SK-N-SH (cell line): ENCODE data around the gene CASZ1. TPM values are rescaled to one million over a fixed set of nuclear protein-coding genes. Genes with fewer than 3 reads are reported as not detected.
A peak's percentile ranks its signal among the peaks of the same experiment; 100 is the strongest.

Source experiments
- EP300 ChIP-seq, 2 experiments: IDR thresholded peaks; 2 replicates each; pipeline versions ENCODE4 v1.4.0 to v1.6.1; 2012; ENCODE audit warnings: borderline replicate concordance in 1 of 2, low read depth in 1 of 2, low read length in 1 of 2
- EZH2phosphoT487 ChIP-seq: fragments of 200-600 bp; sonication (generic); IDR thresholded peaks from 2 replicates; pipeline ENCODE4 v1.6.1; 2017; ENCODE audit warnings: low read depth, mixed run types, mild to moderate bottlenecking, antibody characterized with exemption, moderate library complexity, borderline replicate concordance
- GABPA ChIP-seq: IDR thresholded peaks from 2 replicates; pipeline ENCODE4 v1.4.0; 2012; ENCODE audit warnings: low read depth, mild to moderate bottlenecking
- JUND ChIP-seq: IDR thresholded peaks from 2 replicates; pipeline ENCODE4 v1.4.0; 2012
- MEF2A ChIP-seq: IDR thresholded peaks from 2 replicates; pipeline ENCODE4 v1.4.0; 2012; ENCODE audit warnings: low read depth, borderline replicate concordance
- POLR2AphosphoS5 ChIP-seq: IDR thresholded peaks from 2 replicates; pipeline ENCODE4 v1.6.1; 2012; ENCODE audit warnings: low read depth, low read length
- RFX5 ChIP-seq: IDR thresholded peaks from 2 replicates; pipeline ENCODE4 v1.6.1; 2012; ENCODE audit warnings: mild to moderate bottlenecking, improper control_type of control experiment, low read length
- SIN3A ChIP-seq: IDR thresholded peaks from 2 replicates; pipeline ENCODE4 v1.6.1; 2012; ENCODE audit warnings: low read depth, mild to moderate bottlenecking, low read length, moderate library complexity, borderline replicate concordance
- TEAD4 ChIP-seq: IDR thresholded peaks from 2 replicates; pipeline ENCODE4 v1.4.0; 2012; ENCODE audit warnings: mild to moderate bottlenecking, borderline replicate concordance; ENCODE audit not compliant: insufficient read depth
- YY1 ChIP-seq: IDR thresholded peaks from 2 replicates; pipeline ENCODE4 v1.4.0; 2012; ENCODE audit warnings: low read depth, mild to moderate bottlenecking
- polyA plus RNA-seq, 3 experiments: library from polyadenylated mRNA; depleted of rRNA; stranded (reverse); fragments of >200 nt; gene quantifications; 2 replicates each; pipeline ENCODE4 v1.2.3, GENCODE V29; 2012
- TF ChIP-seq, protein P1 (sequence below): fragments of 200-600 bp; sonication (generic); IDR thresholded peaks from 2 replicates; pipeline ENCODE4 v1.6.1; 2017; ENCODE audit warnings: antibody characterized with exemption, mild to moderate bottlenecking, moderate library complexity
- TF ChIP-seq, protein P2 (sequence below): IDR thresholded peaks from 2 replicates; pipeline ENCODE4 v1.4.0; 2012; ENCODE audit warnings: low read depth, borderline replicate concordance
- TF ChIP-seq, protein P3 (sequence below): IDR thresholded peaks from 2 replicates; pipeline ENCODE4; 2012
- TF ChIP-seq, protein P4 (sequence below): IDR thresholded peaks from 2 replicates; pipeline ENCODE4 v1.6.1; 2012; ENCODE audit warnings: mild to moderate bottlenecking, low read depth, low read length, moderate library complexity

Gene CASZ1
- polyA plus RNA-seq, 1 of the 3 experiments (the other 2 are of a cell fraction) = 0.51 TPM

DNA sequence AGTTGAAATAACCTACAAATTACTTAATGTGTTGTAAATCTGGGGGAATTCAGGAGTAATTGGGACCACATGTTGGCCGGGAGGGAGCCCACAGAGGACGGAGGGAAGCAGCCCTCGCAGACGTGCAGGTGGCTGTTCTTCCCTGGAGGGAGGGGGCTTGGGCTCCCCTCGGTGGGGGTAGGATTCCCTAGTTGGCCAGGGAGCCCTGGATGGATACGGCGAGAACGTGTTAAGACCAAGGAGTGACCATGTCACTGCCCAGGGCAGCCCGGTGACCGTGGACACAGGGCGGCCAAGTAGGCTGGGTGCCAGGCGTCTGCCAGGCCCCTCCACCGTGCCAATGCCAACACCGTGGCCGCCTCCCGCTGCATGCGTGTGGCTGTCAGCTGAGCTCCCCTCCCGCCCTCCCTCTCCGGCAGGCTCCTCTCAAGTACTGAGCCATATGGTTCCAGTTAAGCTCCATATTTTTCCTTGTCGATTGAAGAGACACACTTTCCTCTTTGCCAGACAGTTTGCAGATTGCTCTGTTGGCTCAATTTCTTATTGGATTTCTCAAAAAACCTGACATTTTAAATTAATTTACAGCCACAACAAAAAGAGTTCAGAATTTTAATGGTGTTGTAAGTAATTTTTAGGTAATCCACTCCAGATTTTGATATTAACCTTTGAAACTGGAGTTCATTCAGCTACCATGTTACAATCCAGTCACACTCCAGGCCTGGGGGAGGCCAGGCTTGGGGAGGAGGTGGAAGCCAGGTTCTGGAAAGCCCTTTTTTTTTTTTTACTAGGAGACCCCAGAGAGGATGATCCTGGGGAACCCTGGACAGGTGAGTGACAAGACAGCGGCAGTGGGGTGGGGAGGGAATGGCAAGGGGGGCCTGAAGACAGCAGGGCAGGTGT is 71.2 kb downstream of the CASZ1 start (continued):
- TF ChIP-seq, protein P1, sequence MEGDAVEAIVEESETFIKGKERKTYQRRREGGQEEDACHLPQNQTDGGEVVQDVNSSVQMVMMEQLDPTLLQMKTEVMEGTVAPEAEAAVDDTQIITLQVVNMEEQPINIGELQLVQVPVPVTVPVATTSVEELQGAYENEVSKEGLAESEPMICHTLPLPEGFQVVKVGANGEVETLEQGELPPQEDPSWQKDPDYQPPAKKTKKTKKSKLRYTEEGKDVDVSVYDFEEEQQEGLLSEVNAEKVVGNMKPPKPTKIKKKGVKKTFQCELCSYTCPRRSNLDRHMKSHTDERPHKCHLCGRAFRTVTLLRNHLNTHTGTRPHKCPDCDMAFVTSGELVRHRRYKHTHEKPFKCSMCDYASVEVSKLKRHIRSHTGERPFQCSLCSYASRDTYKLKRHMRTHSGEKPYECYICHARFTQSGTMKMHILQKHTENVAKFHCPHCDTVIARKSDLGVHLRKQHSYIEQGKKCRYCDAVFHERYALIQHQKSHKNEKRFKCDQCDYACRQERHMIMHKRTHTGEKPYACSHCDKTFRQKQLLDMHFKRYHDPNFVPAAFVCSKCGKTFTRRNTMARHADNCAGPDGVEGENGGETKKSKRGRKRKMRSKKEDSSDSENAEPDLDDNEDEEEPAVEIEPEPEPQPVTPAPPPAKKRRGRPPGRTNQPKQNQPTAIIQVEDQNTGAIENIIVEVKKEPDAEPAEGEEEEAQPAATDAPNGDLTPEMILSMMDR = no peak
- TF ChIP-seq YY1 = no peak
- TF ChIP-seq RFX5 = 0 out of 2 replicates have a peak, but pooled peaks have one; percentile 8
- TF ChIP-seq SIN3A = no peak
- TF ChIP-seq, protein P2, sequence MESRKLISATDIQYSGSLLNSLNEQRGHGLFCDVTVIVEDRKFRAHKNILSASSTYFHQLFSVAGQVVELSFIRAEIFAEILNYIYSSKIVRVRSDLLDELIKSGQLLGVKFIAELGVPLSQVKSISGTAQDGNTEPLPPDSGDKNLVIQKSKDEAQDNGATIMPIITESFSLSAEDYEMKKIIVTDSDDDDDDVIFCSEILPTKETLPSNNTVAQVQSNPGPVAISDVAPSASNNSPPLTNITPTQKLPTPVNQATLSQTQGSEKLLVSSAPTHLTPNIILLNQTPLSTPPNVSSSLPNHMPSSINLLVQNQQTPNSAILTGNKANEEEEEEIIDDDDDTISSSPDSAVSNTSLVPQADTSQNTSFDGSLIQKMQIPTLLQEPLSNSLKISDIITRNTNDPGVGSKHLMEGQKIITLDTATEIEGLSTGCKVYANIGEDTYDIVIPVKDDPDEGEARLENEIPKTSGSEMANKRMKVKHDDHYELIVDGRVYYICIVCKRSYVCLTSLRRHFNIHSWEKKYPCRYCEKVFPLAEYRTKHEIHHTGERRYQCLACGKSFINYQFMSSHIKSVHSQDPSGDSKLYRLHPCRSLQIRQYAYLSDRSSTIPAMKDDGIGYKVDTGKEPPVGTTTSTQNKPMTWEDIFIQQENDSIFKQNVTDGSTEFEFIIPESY = no peak
- TF ChIP-seq JUND = no peak
- TF ChIP-seq, protein P3, sequence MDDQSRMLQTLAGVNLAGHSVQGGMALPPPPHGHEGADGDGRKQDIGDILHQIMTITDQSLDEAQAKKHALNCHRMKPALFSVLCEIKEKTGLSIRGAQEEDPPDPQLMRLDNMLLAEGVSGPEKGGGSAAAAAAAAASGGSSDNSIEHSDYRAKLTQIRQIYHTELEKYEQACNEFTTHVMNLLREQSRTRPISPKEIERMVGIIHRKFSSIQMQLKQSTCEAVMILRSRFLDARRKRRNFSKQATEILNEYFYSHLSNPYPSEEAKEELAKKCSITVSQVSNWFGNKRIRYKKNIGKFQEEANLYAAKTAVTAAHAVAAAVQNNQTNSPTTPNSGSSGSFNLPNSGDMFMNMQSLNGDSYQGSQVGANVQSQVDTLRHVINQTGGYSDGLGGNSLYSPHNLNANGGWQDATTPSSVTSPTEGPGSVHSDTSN = peak; percentile 81
- 0 out of 2 replicates have a peak, but pooled peaks have one; percentile 51 for TF ChIP-seq TEAD4
- peak in 1 of 2 experiments; percentile 88; a peak in 2 of 4 replicates for TF ChIP-seq EP300 (IDR thresholded peaks at IDR 0.05; ENCODE audit: borderline replicate concordance in 1 of 2, low read depth in 1 of 2, low read length in 1 of 2)
- TF ChIP-seq, protein P4, sequence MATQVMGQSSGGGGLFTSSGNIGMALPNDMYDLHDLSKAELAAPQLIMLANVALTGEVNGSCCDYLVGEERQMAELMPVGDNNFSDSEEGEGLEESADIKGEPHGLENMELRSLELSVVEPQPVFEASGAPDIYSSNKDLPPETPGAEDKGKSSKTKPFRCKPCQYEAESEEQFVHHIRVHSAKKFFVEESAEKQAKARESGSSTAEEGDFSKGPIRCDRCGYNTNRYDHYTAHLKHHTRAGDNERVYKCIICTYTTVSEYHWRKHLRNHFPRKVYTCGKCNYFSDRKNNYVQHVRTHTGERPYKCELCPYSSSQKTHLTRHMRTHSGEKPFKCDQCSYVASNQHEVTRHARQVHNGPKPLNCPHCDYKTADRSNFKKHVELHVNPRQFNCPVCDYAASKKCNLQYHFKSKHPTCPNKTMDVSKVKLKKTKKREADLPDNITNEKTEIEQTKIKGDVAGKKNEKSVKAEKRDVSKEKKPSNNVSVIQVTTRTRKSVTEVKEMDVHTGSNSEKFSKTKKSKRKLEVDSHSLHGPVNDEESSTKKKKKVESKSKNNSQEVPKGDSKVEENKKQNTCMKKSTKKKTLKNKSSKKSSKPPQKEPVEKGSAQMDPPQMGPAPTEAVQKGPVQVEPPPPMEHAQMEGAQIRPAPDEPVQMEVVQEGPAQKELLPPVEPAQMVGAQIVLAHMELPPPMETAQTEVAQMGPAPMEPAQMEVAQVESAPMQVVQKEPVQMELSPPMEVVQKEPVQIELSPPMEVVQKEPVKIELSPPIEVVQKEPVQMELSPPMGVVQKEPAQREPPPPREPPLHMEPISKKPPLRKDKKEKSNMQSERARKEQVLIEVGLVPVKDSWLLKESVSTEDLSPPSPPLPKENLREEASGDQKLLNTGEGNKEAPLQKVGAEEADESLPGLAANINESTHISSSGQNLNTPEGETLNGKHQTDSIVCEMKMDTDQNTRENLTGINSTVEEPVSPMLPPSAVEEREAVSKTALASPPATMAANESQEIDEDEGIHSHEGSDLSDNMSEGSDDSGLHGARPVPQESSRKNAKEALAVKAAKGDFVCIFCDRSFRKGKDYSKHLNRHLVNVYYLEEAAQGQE = no peak
- no peak for TF ChIP-seq EZH2phosphoT487
- TF ChIP-seq MEF2A = no peak
- TF ChIP-seq POLR2AphosphoS5 = peak; percentile 73
- no peak for TF ChIP-seq GABPA
